ENCODE data around the gene CHRM4.

Gene CHRM4

GRCh38 chr11:46426233-46426991, 34.8 kb upstream of the CHRM4 start:
- H3K36me3 ChIP-seq (ENCODE audit: insufficient read depth, low read length): peaks cover 5% of the 10 kb centered on the region
- no peak for DNase-seq (ENCODE audit: low read depth, low spot score)
- no peak for TF ChIP-seq EZH2 (IDR thresholded peaks at IDR 0.05)
- no peak for TF ChIP-seq FOXP2 (optimal IDR thresholded peaks at IDR 0.05; ENCODE audit: control extremely low read depth, extremely low read length, insufficient read depth)
- TF ChIP-seq POLR2AphosphoS5 (IDR thresholded peaks at IDR 0.05; ENCODE audit: borderline replicate concordance, low read depth, low read length): no peak
- peak overlapping the region; percentile 61; the same call in 1 of the 2 replicates for H3K4me3 ChIP-seq
- H3K9ac ChIP-seq (ENCODE audit: insufficient read length): no peak overlapping the region
- H3K9me3 ChIP-seq (ENCODE audit: low read depth, low read length): no peaks in the 10 kb centered on the region
- H3K27ac ChIP-seq: peak overlapping the region; percentile 74; the same call in 1 of the 2 replicates

- no peak overlapping the region for H3K9ac ChIP-seq (ENCODE audit: insufficient read length)
- no peak overlapping the region for H3K27ac ChIP-seq
- no peaks in the 10 kb centered on the region for H3K9me3 ChIP-seq (ENCODE audit: low read depth, low read length)
- no peak for TF ChIP-seq POLR2AphosphoS5 (IDR thresholded peaks at IDR 0.05; ENCODE audit: borderline replicate concordance, low read depth, low read length)
- TF ChIP-seq EZH2 (IDR thresholded peaks at IDR 0.05): no peak
- TF ChIP-seq FOXP2 (optimal IDR thresholded peaks at IDR 0.05; ENCODE audit: control extremely low read depth, extremely low read length, insufficient read depth): no peak
- H3K36me3 ChIP-seq (ENCODE audit: insufficient read depth, low read length): peaks cover 4% of the 10 kb centered on the region
- no peak for DNase-seq (ENCODE audit: low read depth, low spot score)
- H3K4me3 ChIP-seq: no peak overlapping the region
Measured at GRCh38 chr11:46422588-46422987, 31.0 kb upstream of the CHRM4 start.

GRCh38 chr11:46421257-46421880, 29.8 kb upstream of the CHRM4 start:
- no peak for TF ChIP-seq FOXP2 (optimal IDR thresholded peaks at IDR 0.05; ENCODE audit: control extremely low read depth, extremely low read length, insufficient read depth)
- no peak for TF ChIP-seq EZH2 (IDR thresholded peaks at IDR 0.05)
- no peak for TF ChIP-seq POLR2AphosphoS5 (IDR thresholded peaks at IDR 0.05; ENCODE audit: borderline replicate concordance, low read depth, low read length)
- no peaks in the 10 kb centered on the region for H3K9me3 ChIP-seq (ENCODE audit: low read depth, low read length)
- no peak overlapping the region for H3K27ac ChIP-seq
- H3K9ac ChIP-seq (ENCODE audit: insufficient read length): no peak overlapping the region
- DNase-seq (ENCODE audit: low read depth, low spot score): no peak
- H3K4me3 ChIP-seq: no peak overlapping the region
- H3K36me3 ChIP-seq (ENCODE audit: insufficient read depth, low read length): peaks cover 8% of the 10 kb centered on the region

- TF ChIP-seq EZH2 (IDR thresholded peaks at IDR 0.05) (no peak), FOXP2 (optimal IDR thresholded peaks at IDR 0.05; ENCODE audit: control extremely low read depth, extremely low read length, insufficient read depth) (no peak), POLR2AphosphoS5 (IDR thresholded peaks at IDR 0.05; ENCODE audit: borderline replicate concordance, low read depth, low read length) (no peak)
- Histone ChIP-seq H3K9me3 (ENCODE audit: low read depth, low read length) (no peaks in the 10 kb centered on the region), H3K9ac (ENCODE audit: insufficient read length) (no peak overlapping the region), H3K36me3 (ENCODE audit: insufficient read depth, low read length) (peaks cover 11% of the 10 kb centered on the region), H3K27ac (no peak overlapping the region), H3K4me3 (no peak overlapping the region)
- DNase-seq (ENCODE audit: low read depth, low spot score): no peak
Measured at GRCh38 chr11:46420513-46420912, 28.9 kb upstream of the CHRM4 start.

GRCh38 chr11:46418751-46419150, 27.2 kb upstream of the CHRM4 start:
- Histone ChIP-seq H3K4me3 (no peak overlapping the region), H3K36me3 (ENCODE audit: insufficient read depth, low read length) (peaks cover 16% of the 10 kb centered on the region), H3K27ac (no peak overlapping the region), H3K9me3 (ENCODE audit: low read depth, low read length) (no peaks in the 10 kb centered on the region), H3K9ac (ENCODE audit: insufficient read length) (no peak overlapping the region)
- TF ChIP-seq POLR2AphosphoS5 (IDR thresholded peaks at IDR 0.05; ENCODE audit: borderline replicate concordance, low read depth, low read length): no peak
- no peak for TF ChIP-seq EZH2 (IDR thresholded peaks at IDR 0.05)
- no peak for TF ChIP-seq FOXP2 (optimal IDR thresholded peaks at IDR 0.05; ENCODE audit: control extremely low read depth, extremely low read length, insufficient read depth)
- no peak for DNase-seq (ENCODE audit: low read depth, low spot score)

- Histone ChIP-seq H3K36me3 (ENCODE audit: insufficient read depth, low read length) (peaks cover 17% of the 10 kb centered on the region), H3K4me3 (no peak overlapping the region), H3K9ac (ENCODE audit: insufficient read length) (no peak overlapping the region), H3K9me3 (ENCODE audit: low read depth, low read length) (no peaks in the 10 kb centered on the region), H3K27ac (no peak overlapping the region)
- TF ChIP-seq POLR2AphosphoS5 (IDR thresholded peaks at IDR 0.05; ENCODE audit: borderline replicate concordance, low read depth, low read length) (no peak), EZH2 (IDR thresholded peaks at IDR 0.05) (no peak), FOXP2 (optimal IDR thresholded peaks at IDR 0.05; ENCODE audit: control extremely low read depth, extremely low read length, insufficient read depth) (no peak)
- DNase-seq (ENCODE audit: low read depth, low spot score): no peak
Measured at GRCh38 chr11:46417711-46418110, 26.1 kb upstream of the CHRM4 start.

- H3K9me3 ChIP-seq (ENCODE audit: low read depth, low read length): no peaks in the 10 kb centered on the region
- H3K27ac ChIP-seq: no peak overlapping the region
- H3K36me3 ChIP-seq (ENCODE audit: insufficient read depth, low read length): peaks cover 12% of the 10 kb centered on the region
- no peak overlapping the region for H3K4me3 ChIP-seq
- TF ChIP-seq FOXP2 (optimal IDR thresholded peaks at IDR 0.05; ENCODE audit: control extremely low read depth, extremely low read length, insufficient read depth): no peak
- TF ChIP-seq POLR2AphosphoS5 (IDR thresholded peaks at IDR 0.05; ENCODE audit: borderline replicate concordance, low read depth, low read length): no peak
- no peak for TF ChIP-seq EZH2 (IDR thresholded peaks at IDR 0.05)
- H3K9ac ChIP-seq (ENCODE audit: insufficient read length): no peak overlapping the region
- DNase-seq (ENCODE audit: low read depth, low spot score): no peak
Measured at GRCh38 chr11:46414879-46415278, 23.3 kb upstream of the CHRM4 start.

- DNase-seq (ENCODE audit: low read depth, low spot score): no peak
- Histone ChIP-seq H3K9ac (ENCODE audit: insufficient read length) (no peak overlapping the region), H3K36me3 (ENCODE audit: insufficient read depth, low read length) (peaks cover 12% of the 10 kb centered on the region), H3K9me3 (ENCODE audit: low read depth, low read length) (no peaks in the 10 kb centered on the region), H3K27ac (no peak overlapping the region), H3K4me3 (no peak overlapping the region)
- no peak for TF ChIP-seq EZH2 (IDR thresholded peaks at IDR 0.05)
- no peak for TF ChIP-seq POLR2AphosphoS5 (IDR thresholded peaks at IDR 0.05; ENCODE audit: borderline replicate concordance, low read depth, low read length)
- peak; percentile 22 for TF ChIP-seq FOXP2 (optimal IDR thresholded peaks at IDR 0.05; ENCODE audit: control extremely low read depth, extremely low read length, insufficient read depth)
Measured at GRCh38 chr11:46414466-46414796, 22.9 kb upstream of the CHRM4 start.

Data from SK-N-MC (cell line).